Retinal pigment epithelial cell (primary cell): ENCODE results near the gene XDH.

Experiments used
- DNase-seq: peaks from one replicate; pipeline ENCODE4 v3.0.0-alpha.2; 2010; ENCODE audit warnings: low read depth
- H3K4me3 ChIP-seq: 2 replicates; pipeline ENCODE4 v1.5.1; 2011; ENCODE audit warnings: mild to moderate bottlenecking, low read length, control low read depth, moderate library complexity
- CTCF ChIP-seq: conservative IDR thresholded peaks from 2 replicates; pipeline ENCODE4 v1.5.1; 2011; ENCODE audit warnings: low read depth, low read length, control low read depth, inconsistent platforms

The XDH gene

DNA sequence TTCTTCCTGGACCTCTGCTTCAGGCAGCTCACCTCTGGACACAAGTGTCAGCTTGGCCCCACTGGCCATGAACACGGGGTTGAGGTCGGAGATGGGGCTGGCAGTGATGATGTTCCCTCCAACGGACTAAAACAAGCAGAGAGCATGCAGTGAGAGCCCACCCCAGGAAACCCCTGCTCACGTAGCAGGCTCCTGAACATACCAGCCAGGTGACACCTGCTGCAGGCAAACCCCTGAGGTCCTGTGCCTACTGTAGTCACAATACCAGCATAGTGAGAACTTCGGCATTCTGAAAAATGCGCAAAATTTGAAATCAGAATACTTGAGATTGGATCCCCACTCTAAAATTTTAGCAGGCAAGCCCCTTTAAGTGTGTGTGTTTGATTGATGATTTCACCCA lies 32.9 kb downstream of the XDH start:
- no peak for TF ChIP-seq CTCF
- DNase-seq, result no peak
- H3K4me3 ChIP-seq, result no peak overlapping the region

DNA sequence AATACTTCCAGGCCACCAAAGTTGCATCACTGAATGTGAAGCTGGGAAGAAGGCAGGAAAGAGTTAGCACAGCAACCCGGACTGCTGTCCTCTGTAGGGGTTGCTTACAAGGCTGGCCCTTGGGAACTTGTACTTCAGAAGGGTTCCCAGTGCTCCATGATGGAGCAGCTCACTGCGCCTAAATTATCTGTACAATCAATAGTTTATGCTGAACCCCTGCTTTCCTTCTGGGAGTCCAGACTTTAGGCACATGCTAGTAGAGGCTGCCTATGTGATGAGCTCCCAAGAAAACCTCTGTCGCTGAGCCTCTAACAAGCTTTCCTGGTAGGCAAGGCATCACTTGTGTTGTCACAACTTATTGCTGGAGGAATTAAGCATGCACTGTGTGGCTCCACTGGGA lies 34.3 kb downstream of the XDH start:
- no peak for DNase-seq
- TF ChIP-seq CTCF, result no peak
- H3K4me3 ChIP-seq, result no peak overlapping the region

DNA sequence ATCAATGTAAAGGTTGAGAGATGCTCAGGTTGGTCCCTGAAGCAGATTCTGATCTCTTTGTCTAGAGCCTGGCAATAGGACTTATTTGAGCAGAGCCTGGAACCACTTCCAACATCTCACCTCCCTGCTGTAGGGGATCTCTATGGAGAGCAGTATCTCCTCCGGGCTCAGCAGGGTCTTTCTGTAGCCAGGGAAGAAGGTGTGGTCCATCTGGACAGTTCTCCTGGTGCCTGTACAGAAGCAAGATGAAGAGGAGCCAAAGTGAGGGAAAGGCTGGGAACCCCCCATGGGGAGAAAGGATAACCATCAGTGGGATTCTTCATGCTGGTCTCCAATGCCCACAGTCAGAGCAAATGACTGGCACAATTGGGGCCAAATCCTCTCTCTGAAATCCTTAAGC lies 34.8 kb downstream of the XDH start:
- TF ChIP-seq CTCF, result no peak
- DNase-seq, result no peak
- no peak overlapping the region for H3K4me3 ChIP-seq

DNA sequence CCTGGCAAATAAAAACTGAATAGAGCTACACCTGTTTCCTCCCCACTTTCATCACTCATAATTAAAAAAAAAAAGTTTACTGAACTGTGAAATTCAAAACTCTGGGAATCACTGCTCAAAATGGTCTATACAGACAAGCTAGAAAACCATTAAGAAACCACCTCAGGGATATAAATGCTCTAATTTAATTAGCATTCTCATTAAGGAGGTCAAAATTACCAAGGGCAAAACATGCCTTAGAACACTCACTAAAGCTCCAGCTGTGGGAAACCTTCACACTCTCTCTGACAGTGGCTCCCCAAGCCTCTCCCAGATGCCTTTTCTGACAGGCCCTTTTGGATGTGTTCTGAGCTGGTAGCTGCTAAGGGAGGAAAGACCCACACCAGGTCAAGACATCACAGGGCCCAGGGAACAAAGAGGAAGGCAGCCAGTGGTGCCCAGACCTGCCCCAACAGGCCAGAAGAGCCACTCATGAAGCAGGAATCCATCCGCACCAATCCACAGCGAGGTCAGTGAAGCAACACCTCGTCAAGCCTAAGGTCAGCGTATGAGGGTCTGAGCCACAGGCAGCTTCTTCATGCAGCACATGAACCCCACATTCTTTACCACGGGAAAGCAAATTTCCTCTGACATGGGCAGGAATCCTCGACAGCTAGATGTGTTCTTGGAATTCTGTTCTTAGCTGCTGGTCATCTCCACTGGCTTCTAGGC lies 35.6 kb downstream of the XDH start:
- DNase-seq, result no peak
- no peak overlapping the region for H3K4me3 ChIP-seq
- TF ChIP-seq CTCF, result no peak

- no peak overlapping the region for H3K4me3 ChIP-seq
- TF ChIP-seq CTCF, result no peak
- no peak for DNase-seq
Measured at GRCh38 chr2:31378389-31378788, 36.2 kb downstream of the XDH start.

DNA sequence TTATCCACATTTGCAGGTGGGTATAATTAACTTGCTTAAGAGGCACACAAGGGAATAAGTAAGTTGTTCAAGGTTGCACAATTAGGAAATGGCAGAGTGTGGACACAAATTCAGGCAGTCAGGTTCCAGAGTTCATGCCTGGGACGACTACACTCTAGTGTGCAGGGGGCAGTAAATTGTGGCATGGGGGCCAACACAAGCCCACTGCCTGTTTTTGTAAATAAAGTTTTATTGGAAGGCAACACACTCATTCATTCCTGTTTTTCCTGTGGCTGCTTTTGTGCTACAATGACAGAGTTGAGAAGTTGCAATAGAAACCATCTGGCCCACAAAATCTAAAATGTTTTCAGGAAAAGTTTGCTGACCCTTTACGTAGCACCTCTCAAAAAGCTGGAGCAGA lies 41.4 kb downstream of the XDH start:
- no peak for TF ChIP-seq CTCF
- no peak overlapping the region for H3K4me3 ChIP-seq
- no peak for DNase-seq

DNA sequence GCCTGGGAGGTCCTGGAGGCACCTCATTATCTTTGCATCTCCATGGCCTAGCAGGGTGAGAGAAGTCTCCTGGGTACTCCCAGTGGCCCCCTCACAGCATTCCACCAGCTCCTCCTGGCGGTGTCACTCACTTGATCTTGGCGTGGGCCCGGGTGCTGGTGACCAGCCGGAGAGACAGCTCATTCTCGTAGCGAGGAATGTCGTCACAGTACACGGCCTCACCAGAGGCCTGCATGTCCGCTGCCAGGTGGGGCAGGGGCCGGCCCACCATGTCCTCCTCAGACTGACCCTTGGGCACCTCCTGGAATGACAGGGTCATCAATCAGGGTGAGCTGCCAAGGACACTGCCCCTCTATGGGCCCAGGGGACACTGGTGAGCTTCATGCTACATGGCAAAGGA lies 42.4 kb downstream of the XDH start:
- no peak for TF ChIP-seq CTCF
- no peak overlapping the region for H3K4me3 ChIP-seq
- no peak for DNase-seq
